ENCODE data around the gene ENTPD3.
"Not testable (repeated sequence)": the region's sequence is repeated elsewhere in the genome, so short reads cannot be mapped to it uniquely, and the experiment has no call there.

ENTPD3 gene

DNA sequence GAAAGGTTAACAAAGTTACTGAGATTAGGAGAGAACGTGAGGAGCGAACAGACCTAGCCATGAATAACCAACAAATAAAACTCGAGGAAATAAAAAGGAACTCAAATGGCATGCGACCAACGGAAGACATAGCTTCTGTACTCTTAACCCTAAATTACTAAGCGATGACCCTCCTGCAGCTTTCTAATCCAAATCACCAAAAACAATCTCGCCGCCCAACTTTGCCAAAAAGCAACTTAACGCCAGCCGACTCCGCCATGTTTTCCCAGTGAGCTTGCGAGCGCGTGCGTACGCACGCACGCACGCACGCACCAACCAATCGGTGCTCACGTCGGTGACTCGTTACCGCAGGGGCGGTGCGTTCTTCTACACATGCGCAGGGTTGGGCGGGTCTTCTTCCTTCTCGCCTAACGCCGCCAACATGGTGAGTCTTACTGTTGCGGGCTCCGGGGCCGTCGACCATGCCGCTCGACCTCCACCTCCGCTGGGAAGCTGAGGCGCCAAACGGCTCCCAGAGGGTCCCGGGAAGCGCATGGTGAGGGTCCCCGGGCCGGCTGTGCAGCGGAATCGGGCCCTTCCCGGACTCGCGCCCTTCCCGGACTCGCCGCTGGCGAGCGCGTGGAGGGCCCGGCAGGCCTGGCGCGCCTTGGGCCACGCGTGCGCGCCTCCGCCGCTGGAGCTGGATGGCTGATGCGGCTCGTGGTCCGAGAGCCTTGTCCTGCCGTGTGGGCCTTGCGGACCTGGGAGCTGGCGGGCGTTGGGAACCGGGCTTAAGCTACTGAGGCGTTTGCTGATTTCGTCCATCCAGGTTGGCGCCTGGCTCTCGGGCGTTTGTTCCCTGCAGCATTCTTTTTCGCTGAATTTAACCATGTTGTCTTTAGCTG is 70.2 kb downstream of the ENTPD3 start, which contains the start of gene RPL14:
RPL14 (plus strand) TSS at position 400 of the 884 bp plus-strand sequence; CDS start at position 533, 133 bp downstream.
- peak; percentile 92 for DNase-seq (ENCODE audit: insufficient read length, low spot score)
- FAIRE-seq, result peak; percentile 80

DNA sequence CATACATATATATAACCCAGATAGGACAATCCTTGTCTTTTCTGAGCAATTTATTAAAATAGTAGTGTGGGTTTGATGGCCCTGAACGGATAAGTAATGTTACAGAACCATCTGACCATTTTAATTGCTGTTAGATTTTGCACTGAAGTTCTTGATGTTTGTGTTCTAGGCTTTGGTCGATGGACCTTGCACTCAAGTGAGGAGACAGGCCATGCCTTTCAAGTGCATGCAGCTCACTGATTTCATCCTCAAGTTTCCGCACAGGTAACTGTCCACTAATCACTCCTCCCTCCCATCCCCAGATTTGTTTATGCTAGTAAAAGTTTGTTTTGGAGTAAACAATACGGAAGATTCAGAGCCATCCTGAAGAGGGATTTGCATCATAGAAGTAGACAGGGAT is 71.5 kb downstream of the ENTPD3 start:
- DNase-seq (ENCODE audit: insufficient read length, low spot score) (no peak), FAIRE-seq (no peak)

DNA sequence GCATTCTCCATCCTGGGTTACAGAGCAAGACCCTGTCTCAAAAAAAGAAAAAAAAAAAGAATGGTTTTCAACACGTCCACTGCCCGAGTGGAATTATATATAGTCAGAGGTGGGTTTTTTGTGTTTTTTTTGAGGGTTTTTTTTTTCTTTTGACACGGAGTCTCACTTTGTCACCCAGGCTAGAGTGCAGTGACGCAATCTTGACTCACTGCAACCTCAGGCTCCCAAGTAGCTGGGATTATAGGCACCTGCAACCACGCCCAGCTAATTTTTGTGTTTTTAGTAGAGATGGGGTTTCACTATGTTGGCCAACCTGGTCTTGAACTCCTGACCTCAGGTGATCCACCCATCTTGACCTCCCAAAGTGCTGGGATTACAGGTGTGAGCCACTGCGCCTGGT is 73.5 kb downstream of the ENTPD3 start:
- not testable (repeated sequence) for FAIRE-seq

DNA sequence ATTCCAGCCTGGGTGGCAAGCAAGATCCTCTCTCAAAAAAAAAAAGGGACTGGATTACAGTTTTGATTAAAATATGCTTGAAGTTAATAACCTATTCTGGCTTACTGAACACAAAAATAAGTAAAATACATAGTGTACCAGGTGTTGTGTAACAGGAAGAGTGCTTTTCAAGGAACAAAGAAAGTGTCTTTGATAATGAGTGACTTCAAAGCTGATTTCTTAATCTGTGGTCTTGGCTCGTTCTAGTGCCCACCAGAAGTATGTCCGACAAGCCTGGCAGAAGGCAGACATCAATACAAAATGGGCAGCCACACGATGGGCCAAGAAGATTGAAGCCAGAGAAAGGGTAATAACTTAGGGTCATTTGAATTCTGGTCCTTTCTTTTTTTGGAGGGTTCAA is 74.2 kb downstream of the ENTPD3 start:
- FAIRE-seq (no peak), DNase-seq (ENCODE audit: insufficient read length, low spot score) (no peak)

More for the DNA sequence above, 73.5 kb downstream of the ENTPD3 start:
- DNase-seq (ENCODE audit: insufficient read length, low spot score), result not testable (repeated sequence)

DNA sequence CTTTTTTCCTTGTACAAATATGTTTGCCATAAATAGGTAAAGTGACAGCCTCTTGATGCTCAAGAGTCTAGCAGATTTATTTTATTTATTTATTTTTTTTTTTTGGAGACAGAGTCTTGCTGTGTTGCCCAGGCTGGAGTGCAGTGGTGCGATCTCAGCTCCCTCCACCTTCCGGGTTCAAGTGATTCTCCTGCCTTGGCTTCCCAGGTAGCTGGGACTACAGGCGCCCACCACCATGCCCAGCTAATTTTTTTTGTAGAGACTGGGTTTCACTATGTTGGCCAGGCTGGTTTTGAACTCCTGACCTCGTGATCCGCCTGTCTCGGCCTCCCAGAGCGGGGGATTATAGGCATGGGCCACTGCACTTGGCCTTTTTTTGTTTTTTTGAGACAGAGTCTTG is 75.9 kb downstream of the ENTPD3 start:
- FAIRE-seq, result not testable (repeated sequence)

DNA sequence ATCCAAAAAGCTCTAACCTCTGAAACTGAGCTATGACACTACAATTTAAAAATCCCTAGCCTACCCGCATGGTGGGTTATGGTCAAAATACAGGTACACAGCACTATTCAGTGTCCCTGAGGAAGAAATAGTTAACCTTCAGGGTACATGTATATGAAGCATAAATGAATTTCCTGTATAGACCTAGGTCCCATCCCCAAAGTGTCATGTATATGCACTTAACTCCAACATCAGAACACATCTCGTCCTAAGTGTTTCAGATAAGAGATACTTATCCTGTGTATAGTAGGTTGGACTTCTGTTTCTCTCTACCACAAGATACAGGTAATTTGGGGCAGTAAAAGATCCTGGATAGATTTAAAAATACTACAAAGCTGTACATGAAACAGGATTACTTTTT is 76.6 kb downstream of the ENTPD3 start:
- no peak for FAIRE-seq
- no peak for DNase-seq (ENCODE audit: insufficient read length, low spot score)

More for the DNA sequence above, 75.9 kb downstream of the ENTPD3 start:
- not testable (repeated sequence) for DNase-seq (ENCODE audit: insufficient read length, low spot score)

DNA sequence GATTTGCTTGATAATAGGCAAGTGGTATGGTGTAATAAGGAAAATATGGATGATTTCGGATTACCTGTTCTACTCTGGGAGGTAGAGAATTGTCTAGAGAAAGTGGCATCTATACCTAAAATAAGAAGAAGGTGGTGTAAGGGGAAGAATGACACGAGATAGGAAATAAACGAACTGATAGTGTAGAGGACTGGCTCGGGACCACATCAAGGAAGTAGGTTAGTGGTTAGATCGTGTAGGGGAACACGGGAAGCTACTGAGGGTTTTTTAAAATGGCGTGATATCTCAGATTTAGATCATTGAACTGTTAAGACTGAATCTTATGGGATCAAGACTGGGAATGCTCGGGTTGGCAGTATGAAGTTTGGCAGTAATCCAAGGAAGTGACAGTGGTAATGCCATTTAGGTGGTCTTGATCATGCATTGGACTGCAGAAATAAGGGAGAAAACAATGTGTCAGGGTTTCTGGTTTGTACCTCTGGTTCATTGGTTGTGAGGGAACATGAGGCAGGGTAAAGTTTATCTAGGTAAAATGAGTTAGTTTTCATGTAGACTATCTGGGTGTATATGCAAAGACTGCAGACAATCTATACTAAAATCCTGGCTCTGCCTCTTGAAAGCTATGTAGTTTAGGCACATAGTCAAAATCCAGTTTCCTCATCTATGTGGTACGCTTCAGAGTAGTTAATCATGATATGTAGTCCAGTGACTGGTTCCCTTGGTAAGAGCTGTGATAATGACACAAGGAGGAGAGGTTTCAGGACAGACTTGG is 77.5 kb downstream of the ENTPD3 start:
- FAIRE-seq, result no peak

DNA sequence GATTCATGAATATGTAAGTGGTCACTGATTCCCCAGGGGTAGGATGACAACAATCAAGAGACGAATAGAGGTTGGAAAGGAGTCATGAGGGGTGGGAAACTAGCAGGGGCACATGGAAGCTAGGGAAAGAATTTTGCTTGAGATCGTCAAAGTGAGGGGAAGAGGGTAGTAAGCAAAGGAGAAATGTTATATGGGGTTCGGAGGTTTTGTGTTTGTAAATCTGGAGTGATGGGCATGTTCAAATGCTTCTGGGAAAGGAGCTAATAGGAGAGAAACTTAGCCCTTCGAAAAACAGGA is 78.1 kb downstream of the ENTPD3 start:
- FAIRE-seq (no peak), DNase-seq (ENCODE audit: insufficient read length, low spot score) (no peak)

More for the DNA sequence above, 77.5 kb downstream of the ENTPD3 start:
- DNase-seq (ENCODE audit: insufficient read length, low spot score), result no peak

DNA sequence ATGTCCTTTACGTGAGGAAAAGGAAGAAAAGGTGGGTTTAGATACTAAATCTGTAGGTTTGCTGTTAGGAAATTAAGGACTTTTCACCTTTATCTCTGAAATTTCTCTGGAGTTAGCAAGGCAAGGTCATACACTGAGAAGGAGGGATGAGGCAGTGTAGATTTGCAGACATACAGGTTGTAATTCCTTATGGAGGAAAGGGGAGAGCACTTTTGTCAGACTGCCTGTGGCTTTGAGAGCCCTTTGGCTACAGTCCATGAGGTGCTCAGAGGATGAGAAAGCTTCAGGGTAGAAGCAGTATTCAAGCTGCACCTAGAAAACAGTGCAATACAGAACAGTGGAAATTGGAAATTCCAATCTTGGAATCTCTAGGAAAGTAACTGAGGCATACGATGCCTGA is 78.5 kb downstream of the ENTPD3 start:
- DNase-seq (ENCODE audit: insufficient read length, low spot score), result no peak
- FAIRE-seq, result no peak

DNA sequence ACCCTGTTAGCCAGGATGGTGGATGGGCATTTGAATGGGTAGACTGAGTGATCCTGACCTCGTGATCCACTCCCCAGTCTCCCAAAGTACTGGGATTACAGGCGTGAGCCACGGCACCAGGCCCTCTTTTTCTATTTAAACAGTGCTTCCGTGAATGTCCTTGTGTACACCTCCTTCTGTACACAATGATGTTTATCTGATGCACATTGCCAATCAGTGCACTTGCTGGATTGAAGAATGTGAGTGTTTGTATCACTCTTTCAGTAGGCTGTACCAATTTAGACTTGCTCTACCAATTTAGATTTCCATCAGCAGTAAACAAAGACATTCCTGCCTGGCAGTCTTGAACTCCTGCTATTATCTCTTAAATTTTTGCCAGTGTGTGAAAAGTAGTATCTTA is 81.0 kb downstream of the ENTPD3 start:
- DNase-seq (ENCODE audit: insufficient read length, low spot score) (no peak), FAIRE-seq (no peak)

DNA sequence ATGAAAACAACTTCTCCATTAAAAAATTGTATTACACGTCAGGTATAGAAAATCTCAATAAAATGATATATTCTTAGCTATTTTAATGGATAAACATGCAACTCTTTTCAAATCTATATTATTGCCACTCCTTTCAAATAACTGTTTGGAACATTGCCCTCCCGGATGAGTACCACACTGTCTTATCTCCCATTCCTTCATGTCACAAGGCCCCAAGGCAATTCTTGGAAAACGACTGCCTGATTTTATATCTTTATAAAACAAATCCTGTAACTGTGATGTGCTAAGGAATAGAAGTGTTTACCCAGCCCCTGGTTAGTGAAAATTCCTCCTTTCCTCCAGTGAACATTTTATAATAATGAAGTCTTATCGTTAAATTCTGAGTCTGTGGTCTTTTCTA is 83.7 kb downstream of the ENTPD3 start:
- DNase-seq (ENCODE audit: insufficient read length, low spot score) (no peak), FAIRE-seq (no peak)

DNA sequence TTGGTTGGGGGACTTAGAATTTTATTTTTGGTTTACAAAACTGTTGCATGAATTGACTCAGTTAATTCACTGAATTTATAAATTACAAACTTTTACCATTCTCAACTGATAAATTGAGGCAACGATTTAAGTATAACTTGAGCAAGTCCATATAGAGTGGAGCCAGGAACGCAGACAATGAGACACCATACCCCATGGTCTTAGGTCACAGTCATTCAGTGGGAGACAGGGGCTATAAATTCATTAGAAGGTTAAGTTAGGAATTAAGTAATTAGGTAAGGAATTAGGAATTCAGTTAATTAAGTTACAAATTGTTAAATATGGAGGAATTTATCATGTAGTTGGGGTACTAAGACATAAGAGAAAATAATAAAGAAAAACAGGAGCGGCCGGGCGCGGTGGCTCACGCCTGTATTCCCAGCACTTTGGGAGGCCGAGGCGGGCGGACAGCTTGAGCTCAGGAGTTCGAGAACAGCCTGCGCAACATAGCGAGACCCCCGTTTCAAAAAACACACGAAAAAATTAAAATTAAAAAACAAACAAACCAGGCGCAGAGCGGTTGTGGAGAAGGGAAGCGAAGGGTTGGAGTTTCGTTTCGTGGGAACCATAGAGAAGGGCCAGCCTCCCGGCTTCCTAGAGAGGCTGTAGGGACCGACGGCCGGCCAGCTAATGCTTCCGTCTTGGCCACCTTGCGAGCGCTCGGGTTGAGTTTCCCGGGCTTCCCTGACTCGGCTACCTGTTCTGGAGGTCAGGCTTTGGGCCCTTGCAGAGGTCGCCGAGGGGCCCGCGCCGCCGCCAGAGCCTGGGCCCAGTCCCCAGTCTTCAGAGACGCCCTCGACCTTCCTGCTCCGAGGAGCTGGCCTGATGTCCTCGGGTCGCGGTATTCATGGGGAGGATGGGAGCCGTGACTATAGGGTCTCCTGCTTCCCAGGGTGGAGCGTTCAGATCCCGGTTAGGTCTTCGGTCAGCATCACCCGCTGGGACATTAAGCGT is 89.8 kb downstream of the ENTPD3 start, which contains the start of gene ZNF619:
ZNF619 (plus strand) TSS at position 645 of the 993 bp plus-strand sequence. CDS start 858 bp downstream, outside the sequence.
- DNase-seq (ENCODE audit: insufficient read length, low spot score) (peak; percentile 64), FAIRE-seq (no peak)

DNA sequence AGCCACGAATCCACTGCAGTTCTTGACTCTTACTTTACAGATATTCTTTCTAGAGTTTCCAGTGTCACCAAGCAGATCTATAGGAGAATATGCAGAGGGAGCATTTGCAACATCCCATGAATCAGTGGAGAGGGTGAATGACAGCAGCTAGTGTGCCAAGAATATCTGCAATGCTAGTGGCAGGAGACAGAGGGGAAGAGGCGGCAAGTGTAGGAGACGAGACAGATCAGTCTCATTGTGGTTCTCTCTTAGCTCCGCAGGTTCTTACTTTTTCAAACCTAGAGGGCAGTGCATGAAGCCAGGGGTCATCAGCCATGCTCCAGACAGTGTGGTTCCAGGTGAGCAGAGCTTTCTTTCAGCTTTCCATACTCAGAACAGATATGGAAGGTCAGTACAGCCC is 90.7 kb downstream of the ENTPD3 start:
- no peak for DNase-seq (ENCODE audit: insufficient read length, low spot score)
- FAIRE-seq, result no peak

All from HTR-8/SVneo (cell line).